Thyroid gland (tissue), 4 donors: ENCODE measurements around the gene USP27X. TPM values are rescaled to one million over a fixed set of nuclear protein-coding genes. Genes with fewer than 3 reads are reported as not detected.

Source experiments
- DNase-seq, 2 donors: peaks; one replicate each; pipeline ENCODE4 v3.0.0-alpha.2; 2019
- H3K27ac ChIP-seq, 3 donors: fragments of 200-600 bp; sonication (generic); 1 replicate in 2 of 3; 2 replicates in 1 of 3; pipeline ENCODE4 v1.5.1; 2016 to 2019; ENCODE audit warnings: mild to moderate bottlenecking in 1 of 3, moderate library complexity in 1 of 3
- H3K27me3 ChIP-seq: fragments of 200-600 bp; sonication (generic); one replicate; pipeline ENCODE4 v1.5.1; 2019
- H3K36me3 ChIP-seq, 2 donors: fragments of 200-600 bp; sonication (generic); one replicate each; pipeline ENCODE4 v1.5.1; 2016 to 2019
- H3K4me1 ChIP-seq, 2 donors: fragments of 200-600 bp; sonication (generic); one replicate each; pipeline ENCODE4 v1.5.1; 2017 to 2019
- H3K4me3 ChIP-seq, 3 donors: fragments of 200-600 bp; sonication (generic); replicated peaks in 1 of 3; 1 replicate in 2 of 3; 2 replicates in 1 of 3; pipeline ENCODE4 v1.5.1; 2016; ENCODE audit warnings: mild to moderate bottlenecking in 1 of 3
- H3K9me3 ChIP-seq: fragments of 200-600 bp; sonication (generic); one replicate; pipeline ENCODE4 v1.5.1; 2017
- CTCF ChIP-seq, 6 experiments: fragments of 200-600 bp in 3 of 6; fragments of 450-650 bp in 3 of 6; sonication (generic) in 3 of 6; IDR thresholded peaks; one replicate each; pipeline ENCODE4 v1.5.1; 2016 to 2019; ENCODE audit warnings: antibody characterized with exemption in 6 of 6, mild to moderate bottlenecking in 2 of 6, inconsistent platforms in 1 of 6, moderate library complexity in 1 of 6
- POLR2A ChIP-seq, 2 donors: fragments of 450-650 bp; IDR thresholded peaks; one replicate each; pipeline ENCODE4 v1.6.1; 2017; ENCODE audit warnings: antibody characterized with exemption in 2 of 2, mild to moderate bottlenecking in 2 of 2, moderate library complexity in 1 of 2
- WGBS, 2 donors: methylation state at CpG; one replicate each; pipeline ENCODE4 v1.1.5; 2017; 5-methylcytosine and 5-hydroxymethylcytosine counted together
- intact Hi-C: fragments of 100-400 bp; cut with DNase I; formaldehyde crosslinking; loops from one replicate; pipeline ENCODE4 v1.15.1; 2023
- total RNA-seq, 4 donors: library from RNA; depleted of rRNA; stranded (reverse); fragments of >200 nt; gene quantifications; one replicate each; pipeline ENCODE4 v1.2.3, GENCODE V29; 2016

USP27X gene
- total RNA-seq, 4 donors from 2014 or later = 2.3 to 4.6 (median 2.8) TPM

- no peaks in the 10 kb centered on the region for H3K4me1 ChIP-seq
- DNase-seq = no peak
- H3K9me3 ChIP-seq = no peaks in the 10 kb centered on the region
- no peak overlapping the region for H3K27ac ChIP-seq
- WGBS, 2 donors = 44 to 59% methylated on average over 1 of the region's 1 CpG
- no peaks in the 10 kb centered on the region for H3K36me3 ChIP-seq
- TF ChIP-seq POLR2A (IDR thresholded peaks at IDR 0.05) = no peak
- TF ChIP-seq CTCF (IDR thresholded peaks at IDR 0.05) = no peak
- intact Hi-C loops = no loop called here
- H3K4me3 ChIP-seq = no peak overlapping the region
- no peaks in the 10 kb centered on the region for H3K27me3 ChIP-seq
These were observed 10.5 kb upstream of the USP27X start for GRCh38 chrX:49868739-49869138.

GRCh38 chrX:49876750-49877149 is 2.5 kb upstream of the USP27X start:
- TF ChIP-seq CTCF (IDR thresholded peaks at IDR 0.05) (peak in 5 of 6 experiments; percentile 15 to 47 (median 36)), POLR2A (IDR thresholded peaks at IDR 0.05) (no peak)
- Histone ChIP-seq H3K36me3 (no peaks in the 10 kb centered on the region), H3K27ac (no peak overlapping the region), H3K27me3 (no peaks in the 10 kb centered on the region), H3K9me3 (no peaks in the 10 kb centered on the region), H3K4me3 (no peak overlapping the region), H3K4me1 (peaks cover 0 to 5% of the 10 kb centered on the region in 2 donors)
- 10 to 19% methylated on average over 3 of the region's 3 CpGs for WGBS, 2 donors
- intact Hi-C loops = no loop called here
- DNase-seq = peak in 1 of 2 donors; percentile 5

- Histone ChIP-seq H3K27me3 (no peaks in the 10 kb centered on the region), H3K4me1 (peaks cover 0 to 5% of the 10 kb centered on the region in 2 donors), H3K27ac (peak overlapping the region in 1 of 3 donors; percentile 72), H3K36me3 (no peaks in the 10 kb centered on the region), H3K9me3 (no peaks in the 10 kb centered on the region), H3K4me3 (no peak overlapping the region)
- DNase-seq = no peak
- WGBS, 2 donors = 50 to 86% methylated on average over 1 to 2 of the region's 5 CpGs
- intact Hi-C loops = no loop called here
- TF ChIP-seq CTCF (IDR thresholded peaks at IDR 0.05) = no peak
- no peak for TF ChIP-seq POLR2A (IDR thresholded peaks at IDR 0.05)
These were observed 1.7 kb upstream of the USP27X start for GRCh38 chrX:49877397-49878101.

GRCh38 chrX:49878128-49878833 is 1.0 kb upstream of the USP27X start:
- Histone ChIP-seq H3K9me3 (no peaks in the 10 kb centered on the region), H3K27ac (peak overlapping the region; percentile 72 to 78 (median 77)), H3K4me1 (peaks cover 0 to 5% of the 10 kb centered on the region in 2 donors), H3K27me3 (no peaks in the 10 kb centered on the region), H3K36me3 (no peaks in the 10 kb centered on the region), H3K4me3 (peak overlapping the region in 2 of 3 donors; percentile 27 to 46)
- TF ChIP-seq CTCF (IDR thresholded peaks at IDR 0.05) = no peak
- TF ChIP-seq POLR2A (IDR thresholded peaks at IDR 0.05) = no peak
- peak; percentile 1 to 8 for DNase-seq
- intact Hi-C loops = no loop called here
- 45 to 48% methylated on average over 3 to 5 of the region's 28 CpGs for WGBS, 2 donors
